ENCODE results near the gene KCNC3.
"Not testable (repeated sequence)": the region's sequence is repeated elsewhere in the genome, so short reads cannot be mapped to it uniquely, and the experiment has no call there.

KCNC3 gene

GRCh38 chr19:50365434-50366306 lies 36.5 kb upstream of the KCNC3 start, which contains the start of gene NAPSA:
Gene NAPSA, minus strand, starts transcription at chr19:50365639. Its CDS starts 18 bp downstream, at chr19:50365621.
- Histone ChIP-seq H3K27ac (ENCODE audit: low read length) (no peak within 1 kb of the TSS), H3K27me3 (ENCODE audit: control insufficient read depth, insufficient read depth, low read length) (no peaks in the 10 kb centered on the region), H3K9me3 (ENCODE audit: control insufficient read depth, insufficient read depth, low read length) (no peaks in the 10 kb centered on the region), H3K4me1 (ENCODE audit: control insufficient read depth, insufficient read depth, low read length) (peaks cover 1% of the 10 kb centered on the region; the same call in 1 of the 2 replicates), H3K4me3 (ENCODE audit: low read length) (no peak within 1 kb of the TSS), H3K36me3 (ENCODE audit: control insufficient read depth, insufficient read depth, low read length) (no peaks in the 10 kb centered on the region)
- no peak for DNase-seq (ENCODE audit: low read depth, low spot score)
- WGBS (ENCODE audit: insufficient coverage, insufficient read length) = no CpG with 5 or more reads among the region's 11 CpGs

- no peaks in the 10 kb centered on the region for H3K4me1 ChIP-seq (ENCODE audit: control insufficient read depth, insufficient read depth, low read length)
- H3K36me3 ChIP-seq (ENCODE audit: control insufficient read depth, insufficient read depth, low read length) = no peaks in the 10 kb centered on the region
- WGBS (ENCODE audit: insufficient coverage, insufficient read length) = no CpG with 5 or more reads among the region's 11 CpGs
- no peaks in the 10 kb centered on the region for H3K9me3 ChIP-seq (ENCODE audit: control insufficient read depth, insufficient read depth, low read length)
- DNase-seq (ENCODE audit: low read depth, low spot score) = no peak
- H3K27ac ChIP-seq (ENCODE audit: low read length) = no peak overlapping the region
- H3K27me3 ChIP-seq (ENCODE audit: control insufficient read depth, insufficient read depth, low read length) = no peaks in the 10 kb centered on the region
- no peak overlapping the region for H3K4me3 ChIP-seq (ENCODE audit: low read length)
Observed at GRCh38 chr19:50362656-50363424, 33.7 kb upstream of the KCNC3 start.

GRCh38 chr19:50362030-50362412 lies 32.8 kb upstream of the KCNC3 start:
- no peaks in the 10 kb centered on the region for H3K27me3 ChIP-seq (ENCODE audit: control insufficient read depth, insufficient read depth, low read length)
- no CpG with 5 or more reads among the region's 7 CpGs for WGBS (ENCODE audit: insufficient coverage, insufficient read length)

DNA sequence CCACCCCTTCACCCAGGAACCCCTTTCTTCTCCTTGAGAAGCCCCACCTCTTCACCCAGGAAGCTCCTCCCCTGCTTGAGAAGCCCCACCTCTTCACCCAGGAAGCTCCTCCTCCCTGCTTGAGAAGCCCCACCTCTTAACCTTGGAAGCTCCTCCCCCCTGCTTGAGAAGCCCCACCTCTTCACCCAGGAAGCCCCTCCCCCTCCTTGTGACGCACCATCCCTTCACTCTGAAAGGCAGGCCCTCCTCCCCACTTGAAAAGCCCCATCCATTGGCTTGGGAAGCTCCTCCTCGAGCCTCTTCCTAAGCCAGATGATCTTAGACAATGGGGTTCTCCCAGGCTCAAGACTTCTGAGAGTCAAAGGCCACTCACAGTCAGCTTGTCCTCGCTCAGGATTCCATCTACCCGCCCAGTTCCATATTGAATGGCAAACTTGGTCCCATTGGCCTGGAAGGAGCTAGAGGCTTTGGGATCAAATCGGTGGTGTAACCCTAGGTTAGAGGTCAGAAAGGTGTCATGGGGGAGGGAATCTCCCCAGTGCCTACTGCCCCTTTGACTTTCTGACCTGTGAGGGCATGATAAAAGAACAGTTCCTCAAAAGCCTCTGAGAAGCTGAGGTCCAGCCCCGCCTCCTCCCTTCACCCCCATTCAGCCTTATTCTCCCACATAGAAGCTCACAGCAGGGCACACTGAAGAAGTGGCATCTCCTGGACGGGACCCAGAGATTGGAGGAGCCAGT lies 32.3 kb upstream of the KCNC3 start:
- Histone ChIP-seq H3K4me1 (ENCODE audit: control insufficient read depth, insufficient read depth, low read length) (no peaks in the 10 kb centered on the region), H3K36me3 (ENCODE audit: control insufficient read depth, insufficient read depth, low read length) (no peaks in the 10 kb centered on the region), H3K9me3 (ENCODE audit: control insufficient read depth, insufficient read depth, low read length) (no peaks in the 10 kb centered on the region), H3K27ac (ENCODE audit: low read length) (no peak overlapping the region), H3K4me3 (ENCODE audit: low read length) (no peak overlapping the region), H3K27me3 (ENCODE audit: control insufficient read depth, insufficient read depth, low read length) (no peaks in the 10 kb centered on the region)
- WGBS (ENCODE audit: insufficient coverage, insufficient read length) = no CpG with 5 or more reads among the region's 7 CpGs
- DNase-seq (ENCODE audit: low read depth, low spot score) = no peak

More at GRCh38 chr19:50362030-50362412, 32.8 kb upstream of the KCNC3 start:
- no peaks in the 10 kb centered on the region for H3K36me3 ChIP-seq (ENCODE audit: control insufficient read depth, insufficient read depth, low read length)
- H3K27ac ChIP-seq (ENCODE audit: low read length) = no peak overlapping the region
- H3K4me1 ChIP-seq (ENCODE audit: control insufficient read depth, insufficient read depth, low read length) = no peaks in the 10 kb centered on the region
- H3K4me3 ChIP-seq (ENCODE audit: low read length) = no peak overlapping the region
- DNase-seq (ENCODE audit: low read depth, low spot score) = no peak
- H3K9me3 ChIP-seq (ENCODE audit: control insufficient read depth, insufficient read depth, low read length) = no peaks in the 10 kb centered on the region

- DNase-seq (ENCODE audit: low read depth, low spot score) = no peak
- Histone ChIP-seq H3K4me1 (ENCODE audit: control insufficient read depth, insufficient read depth, low read length) (no peaks in the 10 kb centered on the region), H3K9me3 (ENCODE audit: control insufficient read depth, insufficient read depth, low read length) (no peaks in the 10 kb centered on the region), H3K27ac (ENCODE audit: low read length) (no peak overlapping the region), H3K36me3 (ENCODE audit: control insufficient read depth, insufficient read depth, low read length) (no peaks in the 10 kb centered on the region), H3K4me3 (ENCODE audit: low read length) (no peak overlapping the region), H3K27me3 (ENCODE audit: control insufficient read depth, insufficient read depth, low read length) (no peaks in the 10 kb centered on the region)
- WGBS (ENCODE audit: insufficient coverage, insufficient read length) = no CpG with 5 or more reads among the region's 11 CpGs
Observed at GRCh38 chr19:50359328-50359818, 30.2 kb upstream of the KCNC3 start.

DNA sequence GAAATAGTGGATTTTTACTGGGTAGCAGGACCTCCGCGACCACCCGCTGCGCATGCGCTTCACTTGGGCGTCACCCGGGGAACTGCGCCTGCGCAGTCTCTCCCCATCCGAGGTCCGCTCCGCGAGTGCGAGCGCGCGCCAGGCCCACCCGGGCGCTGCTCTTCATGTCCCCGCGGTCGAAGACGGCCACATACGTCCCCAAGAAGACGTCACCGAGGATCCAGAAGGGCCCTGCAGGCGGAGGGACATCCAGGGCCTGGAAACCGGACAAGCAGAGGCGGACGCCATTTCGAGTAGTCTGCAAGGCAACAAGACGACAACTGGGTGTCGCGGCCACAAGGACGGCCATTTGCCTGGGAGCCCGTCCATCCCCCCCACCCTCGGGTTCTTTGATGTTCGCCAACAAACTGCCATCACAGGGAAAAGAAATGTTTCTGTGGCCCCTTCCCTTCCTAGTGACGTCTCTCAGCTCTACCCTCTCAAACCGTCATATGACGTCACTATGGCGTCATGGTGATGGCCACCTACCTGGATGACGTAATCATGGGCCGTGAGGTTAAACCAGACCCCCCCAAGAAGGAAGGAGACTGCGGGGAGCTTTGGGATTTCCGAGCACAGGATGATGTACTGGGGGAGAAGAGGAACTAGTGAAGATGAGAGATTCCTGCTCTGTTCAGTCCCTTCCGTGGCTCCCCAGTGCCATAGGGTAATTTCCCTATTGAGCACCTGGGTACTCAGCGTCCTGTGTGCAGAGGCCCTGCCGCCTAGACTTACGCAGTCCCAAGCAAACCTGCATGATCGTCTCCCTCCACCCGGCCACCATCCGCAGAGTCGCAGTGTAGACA lies 29.5 kb upstream of the KCNC3 start:
- DNase-seq (ENCODE audit: low read depth, low spot score) = no peak
- no CpG with 5 or more reads among the region's 54 CpGs for WGBS (ENCODE audit: insufficient coverage, insufficient read length)
- Histone ChIP-seq H3K9me3 (ENCODE audit: control insufficient read depth, insufficient read depth, low read length) (no peaks in the 10 kb centered on the region), H3K27me3 (ENCODE audit: control insufficient read depth, insufficient read depth, low read length) (no peaks in the 10 kb centered on the region), H3K27ac (ENCODE audit: low read length) (no peak overlapping the region), H3K4me1 (ENCODE audit: control insufficient read depth, insufficient read depth, low read length) (no peaks in the 10 kb centered on the region), H3K4me3 (ENCODE audit: low read length) (no peak overlapping the region), H3K36me3 (ENCODE audit: control insufficient read depth, insufficient read depth, low read length) (no peaks in the 10 kb centered on the region)

GRCh38 chr19:50357178-50358100 lies 28.3 kb upstream of the KCNC3 start:
- H3K36me3 ChIP-seq (ENCODE audit: control insufficient read depth, insufficient read depth, low read length) = no peaks in the 10 kb centered on the region
- no CpG with 5 or more reads among the region's 54 CpGs for WGBS (ENCODE audit: insufficient coverage, insufficient read length)
- H3K4me1 ChIP-seq (ENCODE audit: control insufficient read depth, insufficient read depth, low read length) = no peaks in the 10 kb centered on the region
- no peaks in the 10 kb centered on the region for H3K9me3 ChIP-seq (ENCODE audit: control insufficient read depth, insufficient read depth, low read length)
- no peak for DNase-seq (ENCODE audit: low read depth, low spot score)
- H3K27ac ChIP-seq (ENCODE audit: low read length) = no peak overlapping the region
- H3K4me3 ChIP-seq (ENCODE audit: low read length) = no peak overlapping the region
- no peaks in the 10 kb centered on the region for H3K27me3 ChIP-seq (ENCODE audit: control insufficient read depth, insufficient read depth, low read length)

DNA sequence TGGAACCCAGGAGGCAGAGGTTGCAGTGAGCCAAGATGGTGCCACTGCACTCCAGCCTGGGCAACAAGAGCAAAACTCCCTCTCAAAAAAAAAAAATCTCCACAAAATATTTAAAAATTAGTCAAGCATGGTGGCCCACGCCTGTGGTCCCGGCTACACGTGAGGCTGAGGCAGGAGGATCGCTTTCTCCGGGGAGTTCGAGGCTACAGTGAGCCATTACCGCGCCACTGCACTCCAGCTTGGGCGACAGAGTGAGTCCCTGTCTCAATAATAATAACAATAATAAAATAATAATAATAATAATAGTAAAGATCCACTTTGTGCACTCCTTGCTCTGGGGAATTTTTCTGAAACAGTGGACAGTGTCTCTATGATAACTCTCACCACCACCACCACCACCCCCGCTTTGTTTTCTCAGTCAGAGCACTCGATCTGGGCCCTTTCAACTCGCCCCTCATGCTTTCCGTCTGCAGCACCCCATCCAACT lies 27.6 kb upstream of the KCNC3 start:
- H3K27ac ChIP-seq (ENCODE audit: low read length) = no peak overlapping the region
- DNase-seq (ENCODE audit: low read depth, low spot score) = no peak
- no peaks in the 10 kb centered on the region for H3K4me1 ChIP-seq (ENCODE audit: control insufficient read depth, insufficient read depth, low read length)
- no peak overlapping the region for H3K4me3 ChIP-seq (ENCODE audit: low read length)
- H3K9me3 ChIP-seq (ENCODE audit: control insufficient read depth, insufficient read depth, low read length) = no peaks in the 10 kb centered on the region
- WGBS (ENCODE audit: insufficient coverage, insufficient read length) = no CpG with 5 or more reads among the region's 13 CpGs
- H3K36me3 ChIP-seq (ENCODE audit: control insufficient read depth, insufficient read depth, low read length) = no peaks in the 10 kb centered on the region
- no peaks in the 10 kb centered on the region for H3K27me3 ChIP-seq (ENCODE audit: control insufficient read depth, insufficient read depth, low read length)

- H3K36me3 ChIP-seq (ENCODE audit: control insufficient read depth, insufficient read depth, low read length); H3K27me3 ChIP-seq (ENCODE audit: control insufficient read depth, insufficient read depth, low read length); H3K9me3 ChIP-seq (ENCODE audit: control insufficient read depth, insufficient read depth, low read length); H3K4me1 ChIP-seq (ENCODE audit: control insufficient read depth, insufficient read depth, low read length); H3K27ac ChIP-seq (ENCODE audit: low read length); H3K4me3 ChIP-seq (ENCODE audit: low read length); DNase-seq (ENCODE audit: low read depth, low spot score): not testable (repeated sequence)
- WGBS (ENCODE audit: insufficient coverage, insufficient read length) = no CpG with 5 or more reads among the region's 7 CpGs
Observed at GRCh38 chr19:50353487-50353880, 24.3 kb upstream of the KCNC3 start.
